IPS DF 19.7 (cell line): ENCODE data around the gene CRTC1.

Experiments
- DNase-seq: peaks from one replicate; pipeline ENCODE4 v3.0.0-alpha.2; 2013; ENCODE audit warnings: low read depth, low spot score

CRTC1 gene

GRCh38 chr19:18651300-18651699 lies 32.2 kb upstream of the CRTC1 start:
- no peak for DNase-seq

DNA sequence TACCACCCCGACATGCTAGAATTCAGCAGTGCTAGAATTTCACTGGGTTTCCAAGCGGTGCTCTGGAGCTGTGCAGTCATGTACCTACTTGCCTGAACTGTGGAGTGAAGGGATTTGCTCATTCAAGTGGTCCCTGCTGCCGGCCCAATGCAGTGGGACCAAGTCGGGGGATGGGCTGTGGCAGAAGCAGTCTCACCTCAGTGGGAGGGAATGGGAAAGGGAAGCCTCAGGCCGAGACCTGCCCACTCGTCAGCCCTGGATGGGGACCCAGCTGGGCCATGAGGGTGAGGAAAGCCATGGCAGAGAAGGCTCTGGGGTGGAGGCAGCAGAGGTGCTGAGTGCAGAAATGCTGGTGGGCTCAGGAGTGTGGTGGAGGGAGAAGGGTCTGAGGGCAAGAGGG lies 31.7 kb upstream of the CRTC1 start:
- no peak for DNase-seq

- no peak for DNase-seq
Observed at GRCh38 chr19:18653853-18654252, 29.6 kb upstream of the CRTC1 start.

DNA sequence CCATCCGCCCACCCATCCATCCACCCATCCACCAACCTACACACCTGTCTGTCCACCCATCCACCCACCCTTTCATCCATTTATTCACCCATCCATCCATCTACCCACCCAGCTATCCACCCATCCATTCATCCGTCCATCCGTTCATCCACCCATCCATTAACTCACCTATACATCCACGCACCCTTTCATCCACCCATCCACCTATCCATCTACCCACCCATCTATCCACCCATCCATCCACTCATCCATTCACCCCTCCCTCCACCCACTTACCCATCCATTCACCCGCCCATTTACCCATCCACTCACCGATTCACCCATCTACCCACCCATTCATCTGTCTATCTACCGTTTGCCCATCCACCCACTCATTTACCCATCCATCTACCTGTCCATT lies 29.0 kb upstream of the CRTC1 start:
- DNase-seq, result no peak

DNA sequence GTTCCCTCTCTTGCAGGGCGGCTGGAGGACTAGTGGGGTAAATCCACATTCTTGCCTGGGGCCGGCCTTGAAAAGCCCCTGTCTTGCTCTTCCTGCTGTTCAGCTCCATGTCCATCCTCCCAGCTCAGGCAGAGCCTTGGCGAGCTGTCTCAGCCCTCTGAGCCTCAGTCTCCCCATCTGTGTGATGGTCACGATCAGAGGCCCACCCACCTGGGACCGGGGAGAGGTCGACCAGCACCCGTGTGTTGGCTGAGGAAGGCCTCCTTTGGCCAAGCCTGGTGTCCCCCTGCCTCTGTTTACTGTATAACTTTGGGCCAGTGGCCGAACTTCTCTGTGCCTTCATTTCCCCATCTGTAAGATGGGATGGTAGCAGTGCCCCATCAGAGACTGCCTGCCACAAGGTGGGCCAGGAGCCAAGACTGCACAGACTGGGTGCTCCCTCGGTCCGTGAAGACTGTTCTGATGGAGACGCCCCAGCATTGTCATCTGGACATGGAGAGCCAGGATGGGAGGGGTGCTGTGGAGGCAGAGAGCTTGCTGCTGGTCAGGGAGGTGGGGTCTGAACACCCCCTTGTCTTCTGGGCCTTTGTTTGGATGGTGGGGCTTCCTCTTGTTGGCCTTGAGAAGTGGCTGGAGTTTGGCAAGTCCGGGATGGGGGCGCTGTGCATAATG lies 28.2 kb upstream of the CRTC1 start:
- no peak for DNase-seq

DNA sequence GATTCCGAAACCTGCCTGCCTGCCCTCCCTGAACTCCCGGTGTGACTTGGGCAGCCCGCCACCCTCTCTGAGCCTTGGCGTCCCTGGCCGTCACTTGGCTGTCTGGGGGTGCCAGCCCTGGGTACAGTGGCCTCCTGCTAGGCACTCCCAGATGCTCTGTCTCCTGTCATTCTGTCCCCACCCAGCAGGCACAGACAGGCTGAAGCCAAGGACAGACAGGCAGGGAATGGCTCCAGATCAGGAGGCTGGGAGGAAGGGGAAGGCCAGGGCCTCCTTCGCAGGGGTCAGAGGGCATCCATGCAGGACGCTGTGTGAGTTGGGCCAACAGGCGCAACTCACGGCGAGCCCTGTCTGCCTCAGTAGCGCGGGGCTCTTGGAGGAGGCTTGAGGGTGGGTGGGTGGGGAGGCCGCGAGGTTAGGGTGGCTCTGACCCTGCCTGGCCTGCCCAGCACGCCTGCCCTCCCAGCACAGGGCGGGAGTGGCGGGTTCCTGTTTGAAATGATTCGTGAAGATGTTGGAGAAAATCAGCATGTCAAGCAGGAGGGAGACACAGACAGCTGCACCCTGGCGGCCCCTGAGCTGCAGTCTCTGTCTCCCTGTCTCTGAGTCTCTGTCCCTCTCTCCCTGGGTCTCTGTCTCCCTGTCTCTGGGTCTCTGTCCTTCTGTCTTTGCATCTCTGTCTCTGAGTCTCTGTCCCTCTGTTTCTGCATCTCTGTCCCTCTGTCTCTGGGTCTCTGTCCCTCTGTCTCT lies 27.0 kb upstream of the CRTC1 start:
- no peak for DNase-seq

DNA sequence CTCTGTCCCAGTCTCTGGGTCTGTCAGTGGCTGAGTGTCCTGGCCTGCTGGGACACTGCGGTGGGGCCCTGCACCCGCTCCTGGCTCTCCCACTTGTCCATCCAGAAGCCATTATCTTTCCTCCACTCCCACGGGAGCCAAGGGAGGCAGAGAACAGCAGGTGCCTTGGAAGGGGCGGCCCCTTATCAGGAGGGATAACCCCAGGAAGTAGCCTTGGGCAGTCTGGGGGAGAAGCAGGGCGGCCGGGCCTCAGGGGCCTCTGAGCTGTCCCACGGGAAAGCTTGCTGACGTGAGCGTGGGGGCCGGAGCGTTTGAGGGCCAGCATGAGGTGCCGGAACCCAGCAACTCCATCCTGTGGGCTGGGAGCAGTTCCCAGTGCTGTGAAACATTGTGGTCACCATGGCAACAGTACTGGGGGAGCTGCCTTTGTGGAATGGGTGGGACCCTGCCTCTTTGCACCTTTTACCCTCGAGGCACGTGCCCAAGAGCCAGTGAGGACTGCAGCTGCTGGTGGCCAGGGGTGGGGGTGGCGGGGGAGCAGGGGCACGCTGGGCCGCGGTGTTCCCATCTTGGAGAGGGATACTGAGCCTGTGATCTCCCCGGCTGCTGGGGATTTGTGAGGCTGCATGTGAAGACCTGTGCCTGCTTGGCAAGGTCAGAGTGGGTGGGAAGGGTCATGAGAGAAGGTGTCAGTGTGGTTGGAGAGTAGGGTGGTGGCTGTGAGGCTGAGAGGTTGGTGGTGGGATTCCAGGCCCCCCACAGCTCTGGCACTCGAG lies 25.7 kb upstream of the CRTC1 start:
- no peak for DNase-seq

DNA sequence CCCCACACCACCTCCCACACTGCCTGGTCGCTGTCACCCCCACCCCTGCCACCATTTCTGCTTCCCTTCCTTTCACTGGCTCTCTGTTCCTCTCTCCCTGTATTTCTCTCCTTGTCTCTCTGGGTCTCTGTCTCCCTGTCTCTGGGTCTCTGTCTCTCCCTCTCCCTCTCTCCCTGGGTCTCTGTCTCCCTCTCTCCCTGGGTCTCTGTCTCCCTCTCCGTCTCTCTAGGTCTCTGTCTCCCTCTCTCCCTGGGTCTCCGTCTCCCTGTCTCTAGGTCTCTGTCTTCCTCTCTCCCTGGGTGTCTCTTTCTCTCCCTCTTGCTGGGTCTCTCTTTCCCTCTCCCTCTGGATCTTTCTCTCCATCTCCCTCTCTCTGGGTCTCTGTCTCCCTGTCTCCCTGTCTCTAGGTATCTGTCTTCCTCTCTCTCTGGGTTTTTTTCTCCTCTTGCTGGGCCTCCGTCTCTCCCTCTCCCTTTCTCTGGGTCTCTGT lies 25.1 kb upstream of the CRTC1 start:
- no peak for DNase-seq

- no peak for DNase-seq
Observed at GRCh38 chr19:18659281-18660050, 24.0 kb upstream of the CRTC1 start.

DNA sequence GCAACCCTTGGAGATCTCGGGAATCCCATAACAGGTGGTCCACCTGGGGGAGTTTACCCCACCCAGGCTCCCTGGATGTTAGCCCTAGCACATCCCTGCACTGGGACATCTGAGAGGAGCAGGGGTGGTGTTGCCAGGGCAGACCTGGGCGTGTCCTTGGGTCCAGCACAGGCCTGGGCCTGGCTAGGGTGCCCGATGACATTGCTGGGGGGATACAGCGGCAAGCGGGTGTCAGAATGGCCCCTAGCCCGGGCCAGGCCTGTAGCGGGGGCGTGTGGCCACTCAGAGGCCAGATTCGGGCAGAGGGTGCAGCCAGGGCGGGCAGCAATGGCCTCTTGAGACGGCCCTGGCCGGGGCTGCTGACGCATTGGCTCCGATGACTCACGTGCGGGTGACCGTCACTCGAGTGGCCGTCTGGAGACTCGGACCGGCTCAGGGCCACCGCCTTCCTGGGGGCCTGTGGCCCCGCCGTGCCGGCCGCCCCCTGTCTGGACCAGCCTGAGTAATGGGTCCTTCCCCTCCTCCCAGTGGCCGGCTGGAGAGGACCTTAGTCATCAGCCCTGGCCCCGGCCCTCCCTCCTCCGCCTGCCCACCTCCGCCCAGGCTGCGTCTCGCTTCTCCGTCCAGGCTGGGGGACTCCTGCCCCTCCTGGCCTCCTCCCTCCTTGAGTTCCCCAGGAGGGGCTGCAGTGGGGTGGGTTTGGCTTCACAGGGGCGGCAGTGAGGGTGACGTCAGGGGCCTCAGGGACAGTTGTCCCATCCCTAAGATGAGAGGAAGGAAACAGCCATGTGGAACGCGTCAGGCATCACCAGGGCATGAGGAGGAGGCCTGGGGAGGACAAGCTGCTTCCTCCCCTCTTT lies 23.2 kb upstream of the CRTC1 start:
- DNase-seq, result no peak

- DNase-seq, result no peak
Observed at GRCh38 chr19:18660939-18661670, 22.4 kb upstream of the CRTC1 start.

GRCh38 chr19:18662972-18663732 lies 20.3 kb upstream of the CRTC1 start:
- DNase-seq, result no peak

DNA sequence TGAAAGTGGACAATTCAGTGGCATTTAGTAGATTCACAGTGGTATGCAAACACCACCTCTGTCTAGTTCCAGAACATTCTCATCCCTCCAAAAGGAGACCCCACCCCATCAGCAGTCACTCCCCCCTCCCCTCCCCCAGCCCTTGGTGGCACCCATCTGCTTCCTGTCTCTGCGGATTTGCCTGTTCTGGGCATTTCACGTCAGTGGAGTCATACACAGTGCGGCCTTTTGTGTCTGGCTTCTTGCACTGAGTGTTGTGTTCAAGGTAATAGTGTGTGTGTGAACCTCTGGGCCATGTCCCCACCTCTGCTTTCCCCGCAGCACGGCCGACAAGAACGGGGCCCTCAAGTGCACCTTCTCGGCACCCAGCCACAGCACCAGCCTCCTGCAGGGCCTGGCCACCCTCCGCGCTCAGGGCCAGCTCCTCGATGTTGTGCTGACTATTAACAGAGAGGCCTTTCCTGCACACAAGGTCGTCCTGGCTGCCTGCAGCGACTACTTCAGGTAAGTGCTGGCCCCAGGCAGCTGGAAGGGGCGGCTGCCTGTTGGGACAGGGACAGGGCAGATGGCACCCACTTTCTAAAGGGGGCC lies 19.4 kb upstream of the CRTC1 start:
- DNase-seq, result no peak

GRCh38 chr19:18665771-18666202 lies 17.7 kb upstream of the CRTC1 start:
- no peak for DNase-seq

DNA sequence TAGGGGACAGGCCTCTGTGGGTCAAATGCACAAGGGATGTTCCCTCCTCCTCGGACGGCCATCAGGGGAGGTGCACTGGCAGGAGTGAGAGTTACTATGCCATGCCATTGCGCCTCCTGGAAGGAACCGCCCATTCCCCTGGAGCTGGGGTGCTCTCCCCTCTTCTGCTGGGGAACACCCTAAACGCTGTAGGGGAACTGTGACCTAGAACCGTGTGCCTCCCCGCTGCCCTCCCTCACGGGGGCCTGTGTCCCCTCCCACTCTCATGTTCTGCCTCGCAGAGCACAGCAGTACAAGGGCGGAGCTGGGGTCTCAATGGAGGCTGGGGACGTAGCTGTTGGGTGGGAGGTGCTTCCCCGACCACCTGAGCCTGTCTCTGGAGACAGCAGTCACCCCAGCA lies 17.2 kb upstream of the CRTC1 start:
- no peak for DNase-seq

GRCh38 chr19:18666784-18667183 lies 16.7 kb upstream of the CRTC1 start:
- no peak for DNase-seq

GRCh38 chr19:18667531-18668251 lies 15.8 kb upstream of the CRTC1 start:
- DNase-seq, result no peak

DNA sequence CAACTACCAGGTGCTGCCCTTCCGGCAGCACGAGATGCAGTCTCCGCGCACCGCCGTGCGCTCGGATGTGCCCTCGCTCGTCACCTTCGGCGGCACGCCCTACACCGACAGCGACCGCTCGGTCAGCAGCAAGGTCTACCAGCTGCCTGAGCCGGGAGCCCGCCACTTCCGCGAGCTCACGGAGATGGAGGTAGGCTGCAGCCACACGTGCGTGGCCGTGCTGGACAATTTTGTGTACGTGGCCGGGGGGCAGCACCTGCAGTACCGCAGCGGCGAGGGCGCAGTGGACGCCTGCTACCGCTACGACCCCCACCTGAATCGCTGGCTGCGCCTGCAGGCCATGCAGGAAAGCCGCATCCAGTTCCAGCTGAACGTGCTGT lies 15.2 kb upstream of the CRTC1 start:
- DNase-seq, result no peak
